Renal cortical epithelial cell (primary cell): ENCODE data around the gene GABRG3. TPM values are rescaled to one million over a fixed set of nuclear protein-coding genes. Genes with fewer than 3 reads are reported as not detected.

Source experiments
- DNase-seq: peaks from one replicate; pipeline ENCODE4 v3.0.0-alpha.2; 2011; ENCODE audit warnings: low read depth
- total RNA-seq: library from RNA; depleted of rRNA; stranded (reverse); fragments of >200 nt; gene quantifications from 2 replicates; pipeline ENCODE4 v1.2.3, GENCODE V29; 2014

GABRG3 gene
- total RNA-seq, 1 donor from 2014 or later: not detected

- DNase-seq: no peak
These were observed 492.6 kb downstream of the GABRG3 start for GRCh38 chr15:27463525-27464088.

- DNase-seq: no peak
These were observed 494.1 kb downstream of the GABRG3 start for GRCh38 chr15:27464941-27465612.

GRCh38 chr15:27466758-27467157, 495.8 kb downstream of the GABRG3 start:
- DNase-seq: no peak

- no peak for DNase-seq
These were observed 497.2 kb downstream of the GABRG3 start for GRCh38 chr15:27468151-27468591.

- DNase-seq: no peak
These were observed 502.9 kb downstream of the GABRG3 start for GRCh38 chr15:27473845-27474244.

GRCh38 chr15:27475395-27475794, 504.4 kb downstream of the GABRG3 start:
- no peak for DNase-seq

- DNase-seq: no peak
These were observed 508.5 kb downstream of the GABRG3 start for GRCh38 chr15:27479296-27480140.

GRCh38 chr15:27480141-27480530, 509.2 kb downstream of the GABRG3 start:
- no peak for DNase-seq

GRCh38 chr15:27480642-27481041, 509.7 kb downstream of the GABRG3 start:
- no peak for DNase-seq

GRCh38 chr15:27481768-27482167, 510.8 kb downstream of the GABRG3 start:
- no peak for DNase-seq

- no peak for DNase-seq
These were observed 511.3 kb downstream of the GABRG3 start for GRCh38 chr15:27482287-27482686.

- no peak for DNase-seq
These were observed 512.1 kb downstream of the GABRG3 start for GRCh38 chr15:27483124-27483523.

- no peak for DNase-seq
These were observed 514.3 kb downstream of the GABRG3 start for GRCh38 chr15:27485265-27485664.

GRCh38 chr15:27486051-27486450, 515.1 kb downstream of the GABRG3 start:
- no peak for DNase-seq

- no peak for DNase-seq
These were observed 516.0 kb downstream of the GABRG3 start for GRCh38 chr15:27486683-27487647.

GRCh38 chr15:27487846-27488245, 516.9 kb downstream of the GABRG3 start:
- no peak for DNase-seq

GRCh38 chr15:27490867-27491595, 520.0 kb downstream of the GABRG3 start:
- DNase-seq: peak; percentile 28

GRCh38 chr15:27491666-27492621, 521.0 kb downstream of the GABRG3 start:
- peak; percentile 22 for DNase-seq

- no peak for DNase-seq
These were observed 525.0 kb downstream of the GABRG3 start for GRCh38 chr15:27495963-27496459.

- DNase-seq: no peak
These were observed 527.7 kb downstream of the GABRG3 start for GRCh38 chr15:27498700-27499099.
